ENCODE data around the gene TMEM201.

DNA sequence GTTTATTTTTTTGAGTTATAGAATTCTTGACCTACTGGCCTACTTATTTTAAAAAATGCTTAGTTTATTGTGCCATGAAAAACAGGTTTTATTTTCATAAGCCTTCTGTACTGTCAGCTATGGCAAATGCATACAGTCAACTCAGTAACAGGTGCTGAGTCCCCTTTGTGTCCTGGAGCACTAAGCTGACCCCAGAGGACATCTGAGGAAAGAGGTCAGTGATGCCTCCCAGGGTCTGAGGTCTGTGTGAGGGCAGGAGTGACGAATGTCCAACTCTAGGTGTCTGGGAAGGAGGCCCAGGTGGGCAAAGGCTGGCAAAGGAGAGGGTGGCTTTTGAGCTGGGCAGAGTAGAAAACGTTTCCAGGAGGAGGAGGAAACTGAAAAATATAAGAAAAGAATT, 7.8 kb upstream of the TMEM201 start:
- TF ChIP-seq, protein P1, sequence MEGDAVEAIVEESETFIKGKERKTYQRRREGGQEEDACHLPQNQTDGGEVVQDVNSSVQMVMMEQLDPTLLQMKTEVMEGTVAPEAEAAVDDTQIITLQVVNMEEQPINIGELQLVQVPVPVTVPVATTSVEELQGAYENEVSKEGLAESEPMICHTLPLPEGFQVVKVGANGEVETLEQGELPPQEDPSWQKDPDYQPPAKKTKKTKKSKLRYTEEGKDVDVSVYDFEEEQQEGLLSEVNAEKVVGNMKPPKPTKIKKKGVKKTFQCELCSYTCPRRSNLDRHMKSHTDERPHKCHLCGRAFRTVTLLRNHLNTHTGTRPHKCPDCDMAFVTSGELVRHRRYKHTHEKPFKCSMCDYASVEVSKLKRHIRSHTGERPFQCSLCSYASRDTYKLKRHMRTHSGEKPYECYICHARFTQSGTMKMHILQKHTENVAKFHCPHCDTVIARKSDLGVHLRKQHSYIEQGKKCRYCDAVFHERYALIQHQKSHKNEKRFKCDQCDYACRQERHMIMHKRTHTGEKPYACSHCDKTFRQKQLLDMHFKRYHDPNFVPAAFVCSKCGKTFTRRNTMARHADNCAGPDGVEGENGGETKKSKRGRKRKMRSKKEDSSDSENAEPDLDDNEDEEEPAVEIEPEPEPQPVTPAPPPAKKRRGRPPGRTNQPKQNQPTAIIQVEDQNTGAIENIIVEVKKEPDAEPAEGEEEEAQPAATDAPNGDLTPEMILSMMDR (conservative IDR thresholded peaks at IDR 0.05) = no peak
- no peak for TF ChIP-seq EZH2 (IDR thresholded peaks at IDR 0.05; ENCODE audit: low read depth)

All from PC-9 (cell line).